Measurements from ENCODE around the gene AOC3.

The AOC3 gene, protein sequence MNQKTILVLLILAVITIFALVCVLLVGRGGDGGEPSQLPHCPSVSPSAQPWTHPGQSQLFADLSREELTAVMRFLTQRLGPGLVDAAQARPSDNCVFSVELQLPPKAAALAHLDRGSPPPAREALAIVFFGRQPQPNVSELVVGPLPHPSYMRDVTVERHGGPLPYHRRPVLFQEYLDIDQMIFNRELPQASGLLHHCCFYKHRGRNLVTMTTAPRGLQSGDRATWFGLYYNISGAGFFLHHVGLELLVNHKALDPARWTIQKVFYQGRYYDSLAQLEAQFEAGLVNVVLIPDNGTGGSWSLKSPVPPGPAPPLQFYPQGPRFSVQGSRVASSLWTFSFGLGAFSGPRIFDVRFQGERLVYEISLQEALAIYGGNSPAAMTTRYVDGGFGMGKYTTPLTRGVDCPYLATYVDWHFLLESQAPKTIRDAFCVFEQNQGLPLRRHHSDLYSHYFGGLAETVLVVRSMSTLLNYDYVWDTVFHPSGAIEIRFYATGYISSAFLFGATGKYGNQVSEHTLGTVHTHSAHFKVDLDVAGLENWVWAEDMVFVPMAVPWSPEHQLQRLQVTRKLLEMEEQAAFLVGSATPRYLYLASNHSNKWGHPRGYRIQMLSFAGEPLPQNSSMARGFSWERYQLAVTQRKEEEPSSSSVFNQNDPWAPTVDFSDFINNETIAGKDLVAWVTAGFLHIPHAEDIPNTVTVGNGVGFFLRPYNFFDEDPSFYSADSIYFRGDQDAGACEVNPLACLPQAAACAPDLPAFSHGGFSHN

GRCh38 chr17:42850954-42851353 lies at the start of gene AOC3:
Gene AOC3 (plus strand): TSS chr17:42851199. CDS start chr17:42851344, 145 bp downstream.
- DNase-seq (ENCODE audit: low spot score), result no peak

GRCh38 chr17:42803074-42803883 lies 47.7 kb upstream of the AOC3 start:
- DNase-seq (ENCODE audit: low spot score), result no peak

DNA sequence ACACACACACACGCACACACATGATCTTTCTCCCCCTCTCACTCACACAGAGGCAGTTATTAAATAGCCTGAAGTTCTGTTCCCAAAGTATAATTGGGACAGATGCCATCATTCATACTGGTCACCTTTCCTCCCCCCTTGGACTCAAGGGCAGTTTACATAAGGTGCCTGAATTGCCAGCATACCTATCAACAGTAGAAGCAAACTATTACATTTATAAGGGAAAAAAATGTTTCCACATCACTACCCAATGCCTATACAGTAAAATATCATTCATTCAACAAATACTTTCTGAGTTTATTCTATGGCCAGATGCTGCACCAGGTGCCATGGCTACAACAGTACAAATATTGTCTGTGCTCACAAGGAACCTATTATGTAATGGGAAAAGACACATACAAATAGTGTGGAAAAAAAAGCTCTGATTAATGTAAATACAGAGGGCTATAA lies 46.1 kb upstream of the AOC3 start:
- no peak for DNase-seq (ENCODE audit: low spot score)

GRCh38 chr17:42806249-42806648 lies 44.8 kb upstream of the AOC3 start:
- no peak for DNase-seq (ENCODE audit: low spot score)

DNA sequence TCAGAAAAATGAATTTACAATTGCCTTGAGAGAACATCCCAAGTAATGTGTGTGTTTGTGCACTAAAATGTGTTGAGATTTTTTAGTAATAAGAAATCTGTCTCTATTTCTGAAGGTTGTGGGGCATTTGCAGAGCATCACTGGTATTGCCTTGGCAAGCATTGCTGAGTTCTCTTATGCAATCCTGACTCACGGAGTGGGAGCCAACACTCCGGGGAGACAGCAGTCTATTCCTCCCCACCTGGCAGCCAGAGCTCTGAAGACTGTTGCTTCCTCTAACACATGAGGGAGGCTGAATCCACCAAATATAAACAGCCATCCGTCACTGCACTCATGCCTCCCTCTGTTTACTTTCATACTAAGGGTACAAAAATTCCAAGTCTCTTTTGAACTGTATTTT lies 41.7 kb upstream of the AOC3 start:
- DNase-seq (ENCODE audit: low spot score), result no peak

DNA sequence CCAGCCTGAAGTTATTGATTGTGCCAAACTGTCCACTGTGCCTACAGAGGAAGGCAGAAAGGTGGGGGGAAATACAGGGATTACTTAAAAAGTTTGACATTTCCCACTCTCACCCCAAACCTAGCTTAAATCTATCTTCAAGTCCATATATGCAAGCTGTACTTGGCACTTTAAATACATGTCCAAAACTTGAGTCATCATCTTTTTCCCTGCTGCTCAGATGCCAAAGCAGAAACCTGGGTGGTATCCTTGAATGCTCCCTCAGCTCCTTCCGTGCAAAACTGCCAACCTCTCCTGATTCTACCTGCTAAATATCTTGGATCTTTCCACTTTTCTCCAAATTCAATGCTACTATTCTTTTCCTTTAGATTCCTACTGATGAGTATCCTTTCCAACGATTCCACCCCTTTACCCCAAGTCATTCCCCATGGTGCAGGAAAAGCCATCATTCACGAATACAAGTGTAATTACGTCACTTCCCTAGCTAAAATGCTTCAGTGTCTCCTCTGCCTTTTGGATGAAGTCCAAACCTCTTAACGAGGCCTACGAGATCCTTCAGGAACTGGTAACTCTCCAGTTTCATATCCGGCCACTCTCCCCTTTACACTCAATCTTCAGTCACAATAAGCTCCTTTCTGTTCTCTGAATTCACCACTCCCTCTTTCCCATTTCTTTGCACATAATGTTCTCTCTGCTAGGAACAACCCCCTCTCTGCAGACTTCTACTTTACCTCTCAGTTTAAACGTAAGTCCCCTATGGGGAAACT lies 36.2 kb upstream of the AOC3 start:
- DNase-seq (ENCODE audit: low spot score), result no peak

DNA sequence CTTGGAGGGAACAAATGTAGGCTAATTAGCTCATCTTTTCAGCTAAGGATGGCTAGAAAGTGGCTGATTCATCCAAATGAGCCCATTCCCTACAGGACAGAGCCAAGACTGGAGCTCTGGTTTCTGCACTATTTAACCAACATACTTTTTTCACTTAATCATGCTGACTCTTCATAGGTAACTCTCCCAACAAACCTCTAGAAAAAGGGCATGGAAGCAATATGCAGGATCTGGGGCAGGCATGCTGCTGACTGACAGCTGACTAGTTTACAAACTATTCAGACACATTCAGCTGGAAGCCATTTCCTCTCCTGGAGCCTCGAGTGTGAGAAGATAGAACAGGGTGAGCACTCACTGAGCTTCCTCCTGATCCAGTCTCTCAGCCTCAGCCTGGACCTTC lies 33.1 kb upstream of the AOC3 start:
- no peak for DNase-seq (ENCODE audit: low spot score)

DNA sequence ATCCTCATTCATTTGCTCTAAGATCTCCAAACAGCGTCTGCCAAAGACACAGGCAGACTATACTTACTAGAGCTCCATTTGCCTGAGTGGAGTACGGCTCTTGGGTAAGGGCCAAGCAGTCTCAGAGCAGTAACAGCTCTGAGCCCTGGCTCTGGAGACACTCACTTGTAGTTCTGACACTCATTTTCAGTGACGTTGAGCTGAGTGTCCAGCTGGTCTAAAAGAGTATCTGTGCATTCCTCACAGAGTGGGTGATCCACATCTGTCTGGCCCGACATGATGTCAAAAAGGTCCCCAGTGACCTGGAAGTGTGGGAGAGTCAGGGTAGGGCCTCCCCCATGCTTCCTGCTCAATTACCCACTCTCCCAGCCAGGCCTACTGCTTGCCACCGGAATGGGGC lies 32.6 kb upstream of the AOC3 start:
- no peak for DNase-seq (ENCODE audit: low spot score)

DNA sequence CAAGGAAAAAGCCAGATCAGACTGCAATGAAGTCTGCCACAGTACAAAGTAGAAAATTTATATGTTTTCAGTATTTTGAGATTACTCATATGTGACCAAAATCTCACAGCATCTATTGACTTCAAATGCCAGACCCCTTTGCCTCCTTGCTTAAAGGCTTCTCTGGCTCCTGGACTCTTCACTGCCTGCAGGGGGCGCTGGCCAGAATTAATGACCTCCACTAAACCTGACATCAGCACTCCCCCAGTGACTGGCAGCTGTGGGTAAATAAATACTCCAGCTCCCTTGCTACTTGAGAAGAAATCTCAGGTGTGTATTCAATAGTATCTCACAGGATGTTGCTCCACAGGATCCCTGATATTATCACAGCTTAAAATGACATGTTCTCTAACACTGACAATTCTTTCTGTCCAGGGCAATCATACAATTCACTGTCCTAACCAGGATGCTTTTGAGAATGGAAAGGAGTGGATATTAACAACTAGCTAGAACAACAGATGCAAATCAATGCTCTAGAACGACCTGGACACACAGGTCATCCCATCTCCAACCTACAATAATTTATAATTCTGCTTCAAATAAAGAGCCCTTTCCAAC lies 31.0 kb upstream of the AOC3 start:
- peak; percentile 83 for DNase-seq (ENCODE audit: low spot score)

DNA sequence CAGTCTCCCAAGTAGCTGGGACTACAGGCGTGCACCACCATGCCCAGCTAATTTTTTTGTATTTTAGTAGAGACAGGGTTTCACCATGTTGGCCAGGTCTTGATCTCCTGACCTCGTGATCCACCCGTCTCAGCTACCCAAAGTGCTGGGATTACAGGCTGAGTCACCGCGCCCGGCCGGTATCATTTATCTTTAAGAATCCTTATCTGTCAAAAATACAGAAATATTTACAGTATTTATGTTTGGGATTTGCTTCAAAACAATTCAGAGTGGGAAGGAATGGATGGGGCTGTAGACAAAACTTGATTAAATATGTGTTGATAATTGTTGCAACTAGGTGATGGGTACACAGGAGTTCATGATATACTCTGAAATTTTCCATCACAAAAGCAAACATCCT lies 29.8 kb upstream of the AOC3 start:
- no peak for DNase-seq (ENCODE audit: low spot score)

DNA sequence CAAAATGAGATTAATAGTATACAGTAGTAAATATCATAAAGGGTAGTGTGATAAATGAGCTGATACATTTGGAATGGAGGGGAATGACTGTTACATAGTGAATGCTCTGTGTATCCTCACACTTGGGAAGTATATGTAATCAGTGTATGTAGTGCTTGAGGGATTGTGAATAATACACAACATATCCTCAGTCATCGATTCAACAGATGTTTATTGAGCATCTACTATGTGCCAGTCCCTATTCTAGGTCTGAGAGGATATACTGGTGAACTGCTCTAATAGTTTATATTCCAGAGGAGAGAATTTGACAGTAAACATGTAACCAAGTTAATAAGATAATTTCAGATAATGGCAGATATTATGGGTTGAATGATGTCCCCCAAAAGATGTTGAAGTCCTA lies 23.5 kb upstream of the AOC3 start:
- no peak for DNase-seq (ENCODE audit: low spot score)

DNA sequence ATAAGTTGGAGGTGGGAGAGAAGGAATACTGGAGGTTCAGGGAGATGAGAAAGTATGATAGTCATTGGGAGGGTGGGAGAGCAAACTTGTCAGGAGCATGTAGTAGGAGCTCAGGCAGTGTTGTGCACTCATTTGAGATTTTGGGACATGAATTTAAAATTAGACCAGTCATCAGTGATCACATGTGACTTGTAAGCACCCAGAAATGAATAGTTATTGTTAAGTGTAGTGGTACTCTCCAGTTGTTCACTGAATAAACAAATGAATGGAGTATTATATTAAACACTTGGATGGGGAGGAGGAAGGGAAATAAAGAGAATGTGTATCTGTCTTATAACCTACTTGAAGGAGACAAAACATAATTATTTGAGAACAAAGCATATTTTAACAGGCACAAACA lies 20.0 kb upstream of the AOC3 start:
- DNase-seq (ENCODE audit: low spot score), result no peak

DNA sequence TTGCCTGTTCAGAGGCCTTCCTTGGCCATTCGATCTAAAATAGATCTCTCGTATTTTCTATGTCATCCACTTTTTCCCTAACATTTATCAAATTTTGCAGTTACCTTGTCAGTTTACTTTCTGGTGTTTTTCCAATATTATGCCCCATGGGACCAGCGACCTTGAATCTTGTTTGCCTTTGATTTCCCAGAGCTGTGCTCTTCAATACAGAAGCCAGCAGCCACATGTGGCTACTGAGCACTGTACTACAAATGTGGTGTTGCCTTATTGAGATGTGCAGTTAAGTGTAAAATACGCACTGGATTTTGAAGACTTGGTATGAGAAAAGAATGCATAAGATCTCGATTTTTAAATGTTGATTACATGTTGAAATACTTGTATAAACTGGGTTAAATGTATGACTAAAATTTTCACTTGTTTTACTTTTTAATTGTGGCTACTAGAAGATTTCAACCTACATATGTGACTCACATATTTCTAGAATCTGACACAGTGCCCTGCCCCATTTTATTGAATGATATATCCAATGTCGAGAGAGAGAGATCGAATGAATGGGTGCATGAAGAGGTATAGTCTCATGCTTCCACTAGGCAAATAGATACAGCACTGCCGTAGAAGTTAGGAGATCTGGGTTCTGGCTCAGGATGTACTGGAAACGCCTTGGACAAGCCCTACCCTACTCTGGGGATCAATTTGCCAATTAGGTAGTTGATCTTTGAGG lies 18.6 kb upstream of the AOC3 start:
- no peak for DNase-seq (ENCODE audit: low spot score)

GRCh38 chr17:42832934-42833766 lies 17.8 kb upstream of the AOC3 start, which contains the start of gene PSME3:
Gene PSME3 (plus strand): TSS chr17:42833397. CDS start chr17:42833632, 235 bp downstream.
- DNase-seq (ENCODE audit: low spot score), result peak; percentile 98

GRCh38 chr17:42833767-42834422 lies 17.1 kb upstream of the AOC3 start:
- no peak for DNase-seq (ENCODE audit: low spot score)

DNA sequence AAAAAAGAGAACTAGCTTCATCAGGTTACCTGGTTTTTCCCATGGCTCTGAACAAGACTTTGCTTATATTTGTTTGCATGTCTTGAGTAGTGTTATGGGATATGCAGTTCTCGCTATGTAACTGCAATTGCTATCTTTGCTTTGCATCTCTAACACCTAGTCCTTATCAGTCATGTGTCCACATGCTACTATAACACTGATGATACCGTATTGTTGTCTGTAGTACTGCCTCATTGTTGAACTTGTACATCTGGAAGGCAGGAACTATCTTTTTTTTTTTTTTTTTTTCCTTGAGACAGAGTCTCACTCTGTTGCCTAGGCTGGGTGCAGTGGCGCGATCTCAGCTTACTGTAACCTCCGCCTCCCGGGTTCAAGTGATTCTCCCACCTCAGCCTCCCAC lies 15.3 kb upstream of the AOC3 start:
- no peak for DNase-seq (ENCODE audit: low spot score)

GRCh38 chr17:42841975-42842685 lies 8.9 kb upstream of the AOC3 start:
- no peak for DNase-seq (ENCODE audit: low spot score)

- DNase-seq (ENCODE audit: low spot score), result no peak
Measured at GRCh38 chr17:42843358-42843934, 7.6 kb upstream of the AOC3 start.
